ENCODE measurements around the gene GET3. TPM values are rescaled to one million over a fixed set of nuclear protein-coding genes. Genes with fewer than 3 reads are reported as not detected.
A peak's percentile ranks its signal among the peaks of the same experiment; 100 is the strongest.
"Not testable (repeated sequence)": the region's sequence is repeated elsewhere in the genome, so short reads cannot be mapped to it uniquely, and the experiment has no call there.

Gene GET3
- total RNA-seq, 2 donors from 2014 or later, result 48.9 to 70.8 TPM

- ATAC-seq (peak; percentile 15 to 29), DNase-seq (ENCODE audit: low spot score) (no peak)
- H3K4me1 Mint-ChIP-seq (ENCODE audit: low read depth in 2 of 2), result peaks cover 0 to 3% of the 10 kb centered on the region in 2 donors
- H3K27me3 Mint-ChIP-seq, result no peaks in the 10 kb centered on the region
- no peak overlapping the region for H3K4me3 Mint-ChIP-seq
- no peak overlapping the region for H3K27ac Mint-ChIP-seq
- peaks cover 5% of the 10 kb centered on the region for H3K36me3 Mint-ChIP-seq
- H3K9me3 Mint-ChIP-seq, result no peaks in the 10 kb centered on the region
These were observed 32.1 kb upstream of the GET3 start for GRCh38 chr19:12705169-12705568.

DNA sequence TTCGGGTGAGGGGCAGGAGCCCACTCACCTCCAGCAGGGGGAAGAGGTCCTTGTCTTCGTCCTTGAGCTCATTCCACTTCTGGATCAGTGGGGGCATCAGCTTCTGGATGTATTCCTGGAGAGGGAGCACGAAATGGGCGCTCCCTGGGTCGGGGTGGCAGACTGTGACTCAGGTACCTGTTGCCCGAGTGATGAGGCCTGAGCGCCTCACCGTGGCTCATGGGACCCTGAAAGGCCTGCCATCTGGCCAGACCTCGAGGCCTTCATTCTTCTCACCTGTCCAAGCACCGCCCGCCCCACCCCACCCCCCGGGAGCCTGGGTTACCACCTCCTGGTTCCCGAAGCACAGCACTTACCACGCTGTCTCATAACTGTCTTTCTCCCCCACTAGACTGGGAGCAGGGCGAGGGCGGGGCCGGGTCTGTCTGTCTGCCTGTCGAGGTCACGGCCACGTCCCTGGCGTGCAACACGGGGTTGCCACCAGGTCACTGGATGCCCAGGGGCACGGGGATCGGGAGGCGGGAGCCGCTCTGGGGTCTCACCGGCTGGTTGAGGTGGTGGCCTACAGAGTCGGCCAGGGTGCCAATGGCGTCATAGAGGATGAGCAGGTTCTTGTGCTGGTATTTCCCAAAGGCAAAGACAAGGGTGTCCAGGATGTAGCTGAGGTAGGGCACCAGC lies 31.5 kb upstream of the GET3 start:
- Mint-ChIP-seq H3K9me3 (no peaks in the 10 kb centered on the region), H3K4me1 (ENCODE audit: low read depth in 2 of 2) (peaks cover 0 to 3% of the 10 kb centered on the region in 2 donors), H3K36me3 (peaks cover 5% of the 10 kb centered on the region), H3K4me3 (no peak overlapping the region), H3K27ac (no peak overlapping the region), H3K27me3 (no peaks in the 10 kb centered on the region)
- DNase-seq (ENCODE audit: low spot score) (no peak), ATAC-seq (peak in 1 of 2 donors; percentile 15)

- Mint-ChIP-seq H3K27ac (no peak overlapping the region), H3K27me3 (no peaks in the 10 kb centered on the region)
These were observed 31.0 kb upstream of the GET3 start for GRCh38 chr19:12706332-12706718.

GRCh38 chr19:12708641-12709040 lies 28.7 kb upstream of the GET3 start:
- Mint-ChIP-seq H3K36me3 (no peaks in the 10 kb centered on the region), H3K4me1 (ENCODE audit: low read depth in 2 of 2) (peaks cover 0 to 5% of the 10 kb centered on the region in 2 donors), H3K9me3 (no peaks in the 10 kb centered on the region), H3K4me3 (no peak overlapping the region), H3K27me3 (no peaks in the 10 kb centered on the region), H3K27ac (no peak overlapping the region)
- ATAC-seq (no peak), DNase-seq (ENCODE audit: low spot score) (no peak)

More at GRCh38 chr19:12706332-12706718, 31.0 kb upstream of the GET3 start:
- no peaks in the 10 kb centered on the region for H3K9me3 Mint-ChIP-seq
- no peak overlapping the region for H3K4me3 Mint-ChIP-seq
- peaks cover 0 to 3% of the 10 kb centered on the region in 2 donors for H3K4me1 Mint-ChIP-seq (ENCODE audit: low read depth in 2 of 2)
- no peak for DNase-seq (ENCODE audit: low spot score)
- ATAC-seq, result no peak
- H3K36me3 Mint-ChIP-seq, result peaks cover 5% of the 10 kb centered on the region

GRCh38 chr19:12711187-12711586 lies 26.1 kb upstream of the GET3 start:
- DNase-seq (ENCODE audit: low spot score) (no peak), ATAC-seq (no peak)
- H3K27ac Mint-ChIP-seq, result no peak overlapping the region
- no peaks in the 10 kb centered on the region for H3K27me3 Mint-ChIP-seq
- no peaks in the 10 kb centered on the region for H3K36me3 Mint-ChIP-seq
- H3K4me3 Mint-ChIP-seq, result no peak overlapping the region
- H3K4me1 Mint-ChIP-seq (ENCODE audit: low read depth in 2 of 2), result peaks cover 0 to 5% of the 10 kb centered on the region in 2 donors
- H3K9me3 Mint-ChIP-seq, result no peaks in the 10 kb centered on the region

- not testable (repeated sequence) for H3K9me3 Mint-ChIP-seq; H3K36me3 Mint-ChIP-seq; H3K4me3 Mint-ChIP-seq; DNase-seq (ENCODE audit: low spot score); ATAC-seq; H3K27me3 Mint-ChIP-seq; H3K27ac Mint-ChIP-seq
- peaks cover 0 to 11% of the 10 kb centered on the region in 2 donors for H3K4me1 Mint-ChIP-seq (ENCODE audit: low read depth in 2 of 2)
These were observed 25.2 kb upstream of the GET3 start for GRCh38 chr19:12712077-12712476.

DNA sequence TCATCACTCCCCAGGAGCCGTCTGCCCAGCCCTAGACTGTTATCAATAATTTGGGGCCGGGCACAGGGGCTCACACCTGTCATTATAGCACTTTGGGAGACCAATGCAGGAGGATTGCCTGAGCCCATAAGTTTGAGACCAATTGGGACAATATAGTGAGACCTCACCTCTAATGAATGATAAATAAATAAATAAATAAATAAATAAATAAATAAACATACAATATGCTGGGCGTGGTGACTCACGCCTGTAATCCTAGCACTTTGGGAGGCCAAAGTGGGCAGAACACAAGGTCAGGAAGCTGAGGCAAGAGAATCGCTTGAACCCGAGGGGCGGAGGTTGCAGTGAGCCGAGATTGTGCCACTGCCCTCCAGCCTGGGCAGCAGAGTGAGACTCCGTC lies 24.0 kb upstream of the GET3 start:
- not testable (repeated sequence) for H3K9me3 Mint-ChIP-seq; H3K4me3 Mint-ChIP-seq; H3K36me3 Mint-ChIP-seq; H3K27ac Mint-ChIP-seq; DNase-seq (ENCODE audit: low spot score); H3K27me3 Mint-ChIP-seq
- peak in 1 of 2 donors; percentile 21 for ATAC-seq
- peaks cover 0 to 11% of the 10 kb centered on the region in 2 donors for H3K4me1 Mint-ChIP-seq (ENCODE audit: low read depth in 2 of 2)

GRCh38 chr19:12715102-12715501 lies 22.2 kb upstream of the GET3 start:
- no peak overlapping the region for H3K27ac Mint-ChIP-seq
- peaks cover 8 to 16% of the 10 kb centered on the region in 2 donors for H3K4me1 Mint-ChIP-seq (ENCODE audit: low read depth in 2 of 2)
- H3K9me3 Mint-ChIP-seq, result no peaks in the 10 kb centered on the region
- H3K27me3 Mint-ChIP-seq, result no peaks in the 10 kb centered on the region
- no peaks in the 10 kb centered on the region for H3K36me3 Mint-ChIP-seq
- no peak for ATAC-seq
- no peak for DNase-seq (ENCODE audit: low spot score)
- no peak overlapping the region for H3K4me3 Mint-ChIP-seq

DNA sequence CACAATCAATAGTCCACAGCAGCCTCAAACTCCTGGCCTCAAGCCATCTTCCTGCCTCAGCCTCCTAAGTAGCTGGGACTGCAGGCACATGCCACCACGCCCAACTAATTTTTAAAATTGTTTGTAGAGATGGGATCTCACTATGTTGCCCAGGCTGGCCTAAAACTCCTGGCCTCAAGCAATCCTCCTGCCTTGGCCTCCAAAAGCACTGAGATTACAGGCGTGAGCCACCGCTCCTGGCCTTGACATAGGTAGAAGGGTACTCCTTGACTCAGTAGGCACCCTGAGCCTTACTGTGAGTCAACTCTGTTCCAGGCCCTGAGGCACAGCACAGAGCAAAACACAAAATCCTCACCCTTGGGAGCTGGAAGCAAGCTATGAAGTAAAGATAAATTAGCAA lies 21.4 kb upstream of the GET3 start:
- DNase-seq (ENCODE audit: low spot score) (no peak), ATAC-seq (no peak)
- Mint-ChIP-seq H3K27me3 (no peaks in the 10 kb centered on the region), H3K4me1 (ENCODE audit: low read depth in 2 of 2) (peaks cover 14 to 22% of the 10 kb centered on the region in 2 donors), H3K4me3 (no peak overlapping the region), H3K36me3 (no peaks in the 10 kb centered on the region), H3K27ac (peak overlapping the region in 1 of 2 donors; percentile 59), H3K9me3 (no peaks in the 10 kb centered on the region)

GRCh38 chr19:12720296-12720695 lies 17.0 kb upstream of the GET3 start:
- no peak for ATAC-seq
- peaks cover 42 to 43% of the 10 kb centered on the region in 2 donors for H3K4me1 Mint-ChIP-seq (ENCODE audit: low read depth in 2 of 2)

DNA sequence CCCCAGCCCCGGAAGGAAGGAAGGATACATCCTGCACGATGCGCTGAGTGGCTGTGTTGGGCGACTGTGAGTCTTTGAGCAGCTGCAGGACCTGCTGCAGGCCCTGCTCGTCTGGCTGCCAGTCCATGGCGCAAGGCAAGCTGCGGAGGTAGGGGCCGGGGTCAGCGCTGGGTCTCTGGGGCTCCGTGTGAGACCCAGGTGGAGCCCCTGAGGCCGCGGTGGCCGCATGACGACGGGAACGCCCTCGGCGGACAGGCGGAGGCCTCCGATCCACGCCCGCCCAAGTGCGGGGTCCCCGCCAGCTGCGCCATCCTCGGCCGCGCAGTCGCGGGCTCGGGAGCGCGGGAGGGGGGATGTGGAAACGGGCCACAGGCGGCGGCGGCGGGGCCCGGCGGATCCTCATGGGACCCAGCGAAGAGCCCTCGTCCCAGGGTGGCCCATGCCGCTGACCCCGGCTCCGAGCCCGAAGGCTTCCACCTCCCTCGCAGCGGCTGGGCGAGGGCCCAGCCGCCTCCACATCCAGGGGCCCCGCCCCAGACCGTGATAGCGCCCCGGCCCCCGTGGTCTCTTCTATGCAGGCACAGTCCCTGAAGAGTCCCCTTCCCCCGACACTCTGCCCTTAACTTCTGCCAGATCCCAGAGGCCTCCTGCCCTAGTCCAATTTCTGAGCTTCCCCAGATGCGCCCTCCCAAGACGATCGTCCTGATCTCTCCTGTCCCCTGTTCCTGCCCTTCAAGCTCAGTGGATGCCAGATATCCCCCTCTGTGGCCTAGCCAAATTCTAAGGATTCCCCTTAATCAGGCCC lies 16.2 kb upstream of the GET3 start:
- Mint-ChIP-seq H3K9me3 (no peaks in the 10 kb centered on the region), H3K27me3 (no peaks in the 10 kb centered on the region), H3K36me3 (peaks cover 8% of the 10 kb centered on the region), H3K27ac (peak overlapping the region; percentile 94 to 97), H3K4me1 (ENCODE audit: low read depth in 2 of 2) (peaks cover 42 to 43% of the 10 kb centered on the region in 2 donors), H3K4me3 (peak overlapping the region; percentile 99)
- DNase-seq (ENCODE audit: low spot score) (no peak), ATAC-seq (no peak)

More at GRCh38 chr19:12720296-12720695, 17.0 kb upstream of the GET3 start:
- Mint-ChIP-seq H3K4me3 (peak overlapping the region; percentile 81), H3K27me3 (no peaks in the 10 kb centered on the region), H3K9me3 (no peaks in the 10 kb centered on the region), H3K27ac (peak overlapping the region; percentile 31 to 70), H3K36me3 (peaks cover 8% of the 10 kb centered on the region)
- DNase-seq (ENCODE audit: low spot score), result no peak

DNA sequence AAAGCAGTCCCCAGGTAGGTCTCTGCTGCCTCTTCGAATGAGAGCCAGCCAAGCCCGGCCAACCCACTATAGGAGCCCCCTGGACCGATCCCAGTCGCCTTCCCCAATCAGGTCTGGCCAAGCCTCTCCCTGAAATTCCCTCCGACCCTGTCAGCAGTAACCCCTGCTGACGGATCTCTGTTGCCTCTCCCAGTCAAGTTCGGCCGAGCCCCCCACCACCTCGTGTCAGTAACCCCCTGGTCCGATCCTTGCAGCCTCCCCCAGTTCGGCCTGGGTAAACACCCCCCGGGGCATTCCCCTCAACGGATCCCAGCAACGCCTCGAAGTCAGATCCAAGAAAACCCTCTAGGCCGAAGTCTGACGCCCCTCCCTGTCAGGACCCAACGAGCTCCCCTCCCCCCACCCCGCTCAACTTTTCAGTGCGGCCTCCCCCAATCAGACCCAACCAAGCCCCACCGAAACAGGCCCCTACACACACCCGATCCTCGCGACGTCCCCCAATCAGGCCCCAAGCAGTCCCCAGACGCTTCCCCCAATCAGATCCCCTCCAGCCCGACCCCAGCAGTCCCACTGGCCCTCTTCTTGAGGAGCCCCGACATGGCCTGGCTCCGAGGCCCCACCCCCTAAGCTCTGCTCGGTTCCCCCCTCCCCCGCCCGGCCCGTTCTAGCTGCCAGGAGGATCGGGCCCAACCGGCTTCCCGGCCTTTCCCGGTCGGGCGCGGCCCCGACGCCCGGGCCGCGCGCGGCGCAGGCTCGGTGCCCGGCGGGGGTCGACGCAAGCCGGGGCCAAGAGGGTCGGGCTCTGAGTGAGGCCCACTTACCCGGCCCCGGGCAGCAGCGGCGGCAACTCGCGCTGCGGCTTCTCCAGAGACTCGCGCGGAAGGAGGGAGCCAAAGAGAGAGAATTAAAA lies 15.4 kb upstream of the GET3 start:
- Mint-ChIP-seq H3K27me3 (no peaks in the 10 kb centered on the region), H3K4me1 (ENCODE audit: low read depth in 2 of 2) (peaks cover 40 to 48% of the 10 kb centered on the region in 2 donors), H3K36me3 (peaks cover 13% of the 10 kb centered on the region), H3K4me3 (peak overlapping the region; percentile 99), H3K27ac (peak overlapping the region; percentile 94 to 97), H3K9me3 (no peaks in the 10 kb centered on the region)
- peak; percentile 76 for DNase-seq (ENCODE audit: low spot score)
- peak; percentile 69 to 72 for ATAC-seq

DNA sequence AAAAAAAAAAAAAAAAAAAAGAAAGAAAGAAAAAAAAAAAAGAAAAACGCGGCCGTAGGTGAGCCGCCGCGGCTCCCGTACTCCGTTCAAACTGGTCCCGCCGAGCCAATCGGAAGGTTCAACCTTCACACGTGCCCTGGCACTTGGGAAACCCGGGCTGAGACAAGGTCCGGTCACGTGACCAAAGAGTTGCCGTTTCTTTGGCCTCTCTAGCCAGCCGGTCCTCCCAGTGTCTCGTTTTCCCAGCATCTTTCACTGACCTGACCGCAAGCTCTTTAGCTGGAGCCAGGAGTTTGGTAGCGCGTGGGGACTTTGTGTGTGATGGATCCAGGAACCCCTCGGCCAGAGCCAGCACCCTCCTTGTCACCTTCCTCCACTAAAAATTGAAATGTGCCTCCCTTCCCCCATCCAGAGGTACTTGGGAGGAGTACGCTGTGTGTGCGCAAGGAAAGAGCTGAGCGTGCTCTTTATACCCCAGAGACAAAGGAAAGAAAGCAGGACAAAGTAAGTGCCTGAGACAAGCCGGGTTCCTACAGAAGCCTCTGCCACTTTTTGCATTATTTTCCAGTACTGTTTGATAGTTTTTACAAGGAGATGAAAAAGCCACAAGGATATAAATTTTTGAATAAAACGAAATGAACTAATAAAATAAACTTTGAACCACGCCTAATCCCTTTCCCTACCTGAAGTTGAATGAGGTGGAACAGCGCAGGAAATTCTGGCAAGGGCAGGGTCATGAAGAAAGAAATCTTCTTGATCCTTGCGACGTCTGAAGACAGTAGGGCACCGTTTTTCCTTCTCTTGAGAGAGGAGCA lies 14.5 kb upstream of the GET3 start:
- Mint-ChIP-seq H3K27ac (peak overlapping the region; percentile 94 to 97), H3K4me1 (ENCODE audit: low read depth in 2 of 2) (peaks cover 40 to 48% of the 10 kb centered on the region in 2 donors), H3K4me3 (peak overlapping the region; percentile 99), H3K36me3 (peaks cover 13% of the 10 kb centered on the region), H3K27me3 (no peaks in the 10 kb centered on the region), H3K9me3 (no peaks in the 10 kb centered on the region)
- ATAC-seq, result peak; percentile 92 to 95
- peak; percentile 96 for DNase-seq (ENCODE audit: low spot score)

Data from natural killer cell treated with Interleukin-12 subunit alpha and Interleukin-12 subunit beta and Interleukin-15 and Interleukin-18, amount 100 ng/mL, for 72 hours (primary cell).